Astrocyte (in vitro differentiated cells and primary cell): Measurements from ENCODE around the gene TSPAN33. TPM values are rescaled to one million over a fixed set of nuclear protein-coding genes. Genes with fewer than 3 reads are reported as not detected.

Source experiments
- DNase-seq: peaks from one replicate; pipeline ENCODE4 v3.0.0-alpha.2; 2010; ENCODE audit warnings: low read depth
- FAIRE-seq: peaks from 2 replicates; lab custom pipeline; 2011; peaks lifted over from hg19 to GRCh38; lab: Jason Lieb, UNC
- H2AFZ ChIP-seq: 2 replicates; pipeline ENCODE4 v1.6.0; 2012; ENCODE audit warnings: low read depth, low read length, inconsistent platforms
- H3K27ac ChIP-seq: 2 replicates; pipeline ENCODE4 v1.5.1; 2011; ENCODE audit warnings: low read depth, low read length, inconsistent platforms
- H3K27me3 ChIP-seq: 2 replicates; pipeline ENCODE4 v1.6.0; 2011; ENCODE audit warnings: low read length, inconsistent platforms; ENCODE audit not compliant: insufficient read depth
- H3K36me3 ChIP-seq: 2 replicates; pipeline ENCODE4 v1.5.1; 2011; ENCODE audit warnings: low read length, inconsistent platforms; ENCODE audit not compliant: insufficient read depth
- H3K4me1 ChIP-seq: 2 replicates; pipeline ENCODE4 v1.5.1; 2011; ENCODE audit warnings: low read length, inconsistent platforms; ENCODE audit not compliant: insufficient read depth
- H3K4me2 ChIP-seq: 2 replicates; pipeline ENCODE4 v1.6.0; 2012; ENCODE audit warnings: low read length, inconsistent platforms
- H3K4me3 ChIP-seq: 2 replicates; pipeline ENCODE4 v1.5.1; 2011; ENCODE audit warnings: low read depth, mild to moderate bottlenecking, low read length, inconsistent platforms; ENCODE audit not compliant: insufficient read depth
- H3K79me2 ChIP-seq: 2 replicates; pipeline ENCODE4 v1.6.0; 2012; ENCODE audit warnings: mild to moderate bottlenecking, low read length, inconsistent platforms; ENCODE audit not compliant: insufficient read depth
- H3K9ac ChIP-seq: 2 replicates; pipeline ENCODE4 v1.6.0; 2012; ENCODE audit warnings: mild to moderate bottlenecking, low read length, inconsistent platforms
- H3K9me3 ChIP-seq: 2 replicates; pipeline ENCODE4 v1.5.1; 2012; ENCODE audit warnings: low read depth, mild to moderate bottlenecking, low read length, inconsistent platforms; ENCODE audit not compliant: insufficient read depth
- H4K20me1 ChIP-seq: 2 replicates; pipeline ENCODE4 v1.6.0; 2012; ENCODE audit warnings: low read length, inconsistent platforms; ENCODE audit not compliant: insufficient read depth
- H3K27ac Mint-ChIP-seq: one replicate; pipeline ENCODE4 v1.8.0; 2021; ENCODE audit warnings: mild to moderate bottlenecking, mixed read lengths; ENCODE audit not compliant: unreplicated experiment
- H3K27me3 Mint-ChIP-seq: one replicate; pipeline ENCODE4 v1.8.0; 2021; ENCODE audit warnings: low read depth, mixed read lengths; ENCODE audit not compliant: unreplicated experiment
- H3K36me3 Mint-ChIP-seq: one replicate; pipeline ENCODE4 v1.8.0; 2021; ENCODE audit warnings: low read depth, mixed read lengths; ENCODE audit not compliant: unreplicated experiment
- H3K4me1 Mint-ChIP-seq: one replicate; pipeline ENCODE4 v1.8.0; 2021; ENCODE audit warnings: low read depth, mixed read lengths; ENCODE audit not compliant: unreplicated experiment
- H3K4me3 Mint-ChIP-seq: one replicate; pipeline ENCODE4 v1.8.0; 2021; ENCODE audit warnings: mild to moderate bottlenecking, moderate library complexity, mixed read lengths; ENCODE audit not compliant: unreplicated experiment
- H3K9me3 Mint-ChIP-seq: one replicate; pipeline ENCODE4 v1.8.0; 2021; ENCODE audit warnings: mild to moderate bottlenecking, mixed read lengths; ENCODE audit not compliant: unreplicated experiment
- EZH2 ChIP-seq: IDR thresholded peaks from 2 replicates; pipeline ENCODE4 v1.6.1; 2012; ENCODE audit warnings: mild to moderate bottlenecking, low read length, inconsistent platforms; ENCODE audit not compliant: insufficient read depth
- total RNA-seq: library from RNA; stranded (reverse); gene quantifications from 2 replicates; pipeline ENCODE4 v1.2.1, GENCODE V29; 2021
- TF ChIP-seq, protein P1 (sequence below): IDR thresholded peaks from 2 replicates; pipeline ENCODE4 v1.5.1; 2011; ENCODE audit warnings: low read depth, mild to moderate bottlenecking, inconsistent platforms, low read length, moderate library complexity; ENCODE audit not compliant: insufficient read depth

The TSPAN33 gene
- total RNA-seq, 1 donor from 2014 or later = 6.5 TPM

DNA sequence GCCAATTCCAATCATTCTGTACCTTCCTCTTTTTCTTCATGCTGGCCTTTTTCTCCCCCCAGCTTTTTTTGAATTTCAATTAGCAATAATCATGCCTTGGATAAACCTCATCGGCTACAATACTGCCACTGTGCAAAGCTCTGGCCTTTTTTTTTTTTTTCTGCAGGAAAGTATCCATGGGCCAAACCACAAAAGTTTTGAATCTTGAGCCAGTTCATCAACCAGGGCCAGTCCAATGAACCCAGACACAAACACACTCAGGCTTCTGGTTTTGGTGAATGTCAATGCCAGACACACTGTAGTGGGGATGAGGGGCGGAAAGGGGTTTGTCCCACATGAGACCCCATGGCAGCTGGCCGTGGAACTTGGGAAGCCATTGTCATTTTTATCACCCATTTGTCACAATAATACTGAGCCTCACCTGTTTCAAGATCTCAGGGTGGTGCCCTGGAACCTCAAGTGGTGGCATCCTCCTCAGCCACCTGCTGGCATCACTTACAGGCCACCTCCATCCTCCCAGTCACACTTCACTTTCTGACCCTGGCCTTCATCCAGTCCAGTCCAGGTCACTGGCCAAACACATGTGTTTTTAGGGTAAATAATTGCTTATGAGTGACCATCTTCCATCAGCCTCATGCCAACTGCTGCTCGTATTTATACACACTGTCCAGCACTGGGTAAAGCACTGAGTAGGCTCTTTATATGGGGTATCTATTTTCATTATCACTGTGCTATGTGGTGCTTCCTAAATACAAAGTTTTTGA, 40.8 kb upstream of the TSPAN33 start:
- peaks cover 2% of the 10 kb centered on the region for H3K27me3 Mint-ChIP-seq
- H3K9me3 ChIP-seq = no peaks in the 10 kb centered on the region
- no peak overlapping the region for H3K4me3 ChIP-seq
- no peaks in the 10 kb centered on the region for H3K4me1 ChIP-seq
- no peak overlapping the region for H3K27ac Mint-ChIP-seq
- peaks cover 8% of the 10 kb centered on the region for H3K27me3 ChIP-seq
- no peak overlapping the region for H3K9ac ChIP-seq
- H4K20me1 ChIP-seq = no peaks in the 10 kb centered on the region
- FAIRE-seq = no peak
- DNase-seq = no peak
- no peak overlapping the region for H2AFZ ChIP-seq
- H3K4me2 ChIP-seq = no peak overlapping the region
- H3K4me1 Mint-ChIP-seq = peaks cover 9% of the 10 kb centered on the region
- H3K79me2 ChIP-seq = no peaks in the 10 kb centered on the region
- H3K36me3 Mint-ChIP-seq = no peaks in the 10 kb centered on the region
- no peak for TF ChIP-seq EZH2
- no peaks in the 10 kb centered on the region for H3K9me3 Mint-ChIP-seq
- H3K36me3 ChIP-seq = no peaks in the 10 kb centered on the region
- no peak overlapping the region for H3K4me3 Mint-ChIP-seq
- no peak overlapping the region for H3K27ac ChIP-seq

DNA sequence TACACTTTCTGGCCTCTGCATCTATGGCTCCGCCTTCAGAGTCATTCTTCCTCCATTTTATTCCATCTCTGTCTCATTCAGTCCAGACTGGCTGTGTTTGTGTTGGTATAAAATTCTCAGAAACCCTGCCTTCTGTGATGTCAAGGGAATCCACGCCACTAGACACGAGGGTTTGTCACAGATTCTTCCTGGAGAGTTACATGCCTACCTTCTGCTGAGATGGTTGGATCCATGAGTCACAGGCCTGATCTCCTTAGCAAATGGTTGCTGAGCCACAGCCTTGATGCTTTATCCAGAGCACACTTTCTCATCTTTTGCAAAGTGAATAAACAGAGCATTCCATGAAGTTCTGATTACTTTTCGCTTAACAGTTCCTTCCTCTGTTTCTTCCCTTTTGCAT, 35.9 kb upstream of the TSPAN33 start:
- no peak for FAIRE-seq
- Histone ChIP-seq H3K27me3 (no peaks in the 10 kb centered on the region), H3K4me3 (no peak overlapping the region), H3K27ac (no peak overlapping the region), H3K36me3 (no peaks in the 10 kb centered on the region), H3K9ac (no peak overlapping the region), H3K4me2 (no peak overlapping the region), H4K20me1 (no peaks in the 10 kb centered on the region), H3K4me1 (no peaks in the 10 kb centered on the region), H2AFZ (no peak overlapping the region), H3K9me3 (no peaks in the 10 kb centered on the region), H3K79me2 (no peaks in the 10 kb centered on the region)
- peaks cover 6% of the 10 kb centered on the region for H3K4me1 Mint-ChIP-seq
- no peaks in the 10 kb centered on the region for H3K9me3 Mint-ChIP-seq
- no peaks in the 10 kb centered on the region for H3K27me3 Mint-ChIP-seq
- no peaks in the 10 kb centered on the region for H3K36me3 Mint-ChIP-seq
- TF ChIP-seq EZH2 = no peak
- TF ChIP-seq, protein P1, sequence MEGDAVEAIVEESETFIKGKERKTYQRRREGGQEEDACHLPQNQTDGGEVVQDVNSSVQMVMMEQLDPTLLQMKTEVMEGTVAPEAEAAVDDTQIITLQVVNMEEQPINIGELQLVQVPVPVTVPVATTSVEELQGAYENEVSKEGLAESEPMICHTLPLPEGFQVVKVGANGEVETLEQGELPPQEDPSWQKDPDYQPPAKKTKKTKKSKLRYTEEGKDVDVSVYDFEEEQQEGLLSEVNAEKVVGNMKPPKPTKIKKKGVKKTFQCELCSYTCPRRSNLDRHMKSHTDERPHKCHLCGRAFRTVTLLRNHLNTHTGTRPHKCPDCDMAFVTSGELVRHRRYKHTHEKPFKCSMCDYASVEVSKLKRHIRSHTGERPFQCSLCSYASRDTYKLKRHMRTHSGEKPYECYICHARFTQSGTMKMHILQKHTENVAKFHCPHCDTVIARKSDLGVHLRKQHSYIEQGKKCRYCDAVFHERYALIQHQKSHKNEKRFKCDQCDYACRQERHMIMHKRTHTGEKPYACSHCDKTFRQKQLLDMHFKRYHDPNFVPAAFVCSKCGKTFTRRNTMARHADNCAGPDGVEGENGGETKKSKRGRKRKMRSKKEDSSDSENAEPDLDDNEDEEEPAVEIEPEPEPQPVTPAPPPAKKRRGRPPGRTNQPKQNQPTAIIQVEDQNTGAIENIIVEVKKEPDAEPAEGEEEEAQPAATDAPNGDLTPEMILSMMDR = no peak
- no peak for DNase-seq
- no peak overlapping the region for H3K4me3 Mint-ChIP-seq
- peak overlapping the region; percentile 8 for H3K27ac Mint-ChIP-seq

DNA sequence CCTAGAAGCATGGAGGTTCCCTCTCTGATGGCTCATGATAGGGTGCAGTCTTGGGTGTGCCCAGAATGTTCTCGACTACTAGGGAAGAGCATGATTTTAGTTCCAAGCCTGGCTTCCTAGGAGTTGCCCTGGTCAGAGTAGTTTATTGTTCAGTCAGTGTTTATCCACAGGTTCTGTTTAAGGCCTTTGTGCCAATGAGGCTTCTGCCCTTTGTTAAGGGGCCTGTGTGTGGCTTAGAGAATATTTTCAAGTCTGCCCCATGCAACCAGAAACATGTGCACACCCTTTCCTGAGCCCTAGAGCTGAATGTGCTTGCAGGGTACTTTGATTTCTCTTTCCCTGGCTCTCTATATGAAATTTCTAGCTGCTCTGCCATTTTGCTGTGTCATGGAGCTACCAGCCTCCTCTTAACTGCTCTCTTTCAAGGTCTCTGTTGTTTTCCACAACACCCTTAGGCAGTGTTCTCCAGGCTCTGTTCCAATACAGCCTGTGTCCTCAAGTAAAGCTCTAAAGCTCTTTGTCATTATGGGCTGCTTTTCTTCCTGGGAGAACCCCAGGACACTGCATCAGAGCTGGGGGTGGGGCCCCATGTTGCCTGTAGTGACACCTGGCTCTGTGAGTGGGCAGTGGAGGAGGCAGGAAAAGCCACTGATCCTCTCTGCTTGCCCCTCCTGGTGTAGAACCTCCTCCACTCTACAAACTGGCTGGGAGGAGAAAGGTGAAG, 34.1 kb upstream of the TSPAN33 start:
- Histone ChIP-seq H3K36me3 (no peaks in the 10 kb centered on the region), H2AFZ (no peak overlapping the region), H3K4me1 (no peaks in the 10 kb centered on the region), H3K4me2 (no peak overlapping the region), H3K9me3 (peaks cover 3% of the 10 kb centered on the region), H4K20me1 (no peaks in the 10 kb centered on the region), H3K9ac (no peak overlapping the region), H3K27me3 (peaks cover 4% of the 10 kb centered on the region), H3K4me3 (no peak overlapping the region), H3K79me2 (no peaks in the 10 kb centered on the region), H3K27ac (no peak overlapping the region)
- H3K27ac Mint-ChIP-seq = no peak overlapping the region
- H3K9me3 Mint-ChIP-seq = no peaks in the 10 kb centered on the region
- no peak overlapping the region for H3K4me3 Mint-ChIP-seq
- FAIRE-seq (no peak), DNase-seq (no peak)
- no peaks in the 10 kb centered on the region for H3K27me3 Mint-ChIP-seq
- TF ChIP-seq, protein P1 = no peak
- TF ChIP-seq EZH2 = no peak
- H3K36me3 Mint-ChIP-seq = no peaks in the 10 kb centered on the region
- H3K4me1 Mint-ChIP-seq = peaks cover 6% of the 10 kb centered on the region
